ENCODE measurements around the gene NAT10. TPM values are rescaled to one million over a fixed set of nuclear protein-coding genes. Genes with fewer than 3 reads are reported as not detected.

The NAT10 gene
- total and polyA plus RNA-seq, 2 experiments from 2014 or later: 44.1 to 58.8 TPM

- H3K27ac Mint-ChIP-seq: no peak overlapping the region
- peaks cover 88% of the 10 kb centered on the region for H3K36me3 Mint-ChIP-seq (ENCODE audit: low read depth)
- ATAC-seq: no peak
Measured at GRCh38 chr11:34128824-34129223, 23.4 kb downstream of the NAT10 start.

More at GRCh38 chr11:34128824-34129223, 23.4 kb downstream of the NAT10 start:
- Histone ChIP-seq H3K27ac (ENCODE audit: low read depth) (no peak overlapping the region), H3K4me1 (ENCODE audit: insufficient read depth) (no peaks in the 10 kb centered on the region), H3K79me2 (replicated peaks; ENCODE audit: insufficient read depth) (no peaks in the 10 kb centered on the region), H3F3A (replicated peaks; ENCODE audit: low read depth) (no peaks in the 10 kb centered on the region), H3K9me2 (ENCODE audit: insufficient read depth) (no peaks in the 10 kb centered on the region), H3K27me3 (ENCODE audit: insufficient read depth) (no peaks in the 10 kb centered on the region), H3K36me3 (ENCODE audit: insufficient read depth) (peaks cover 66% of the 10 kb centered on the region), H4K20me1 (replicated peaks; ENCODE audit: insufficient read depth) (0 out of 2 replicates have a peak, but pooled peaks cover 4% of the 10 kb centered on the region), H2AFZ (no peak overlapping the region), H3K4me3 (no peak overlapping the region), H3K4me2 (no peak overlapping the region)
- no peak overlapping the region for H3K4me3 Mint-ChIP-seq
- DNase-seq (ENCODE audit: low spot score): no peak
- H3K9me3 Mint-ChIP-seq: no peaks in the 10 kb centered on the region
- peaks cover 3% of the 10 kb centered on the region for H3K27me3 Mint-ChIP-seq (ENCODE audit: insufficient read depth, low read depth, poor library complexity)
- H3K4me1 Mint-ChIP-seq: no peaks in the 10 kb centered on the region
- TF ChIP-seq ZNF462 (CRISPR knock-in tag; IDR thresholded peaks at IDR 0.05): no peak
- no peak for TF ChIP-seq EZH2 (IDR thresholded peaks at IDR 0.05; ENCODE audit: low read depth, unreplicated experiment)
- TF ChIP-seq NANOG (IDR thresholded peaks at IDR 0.05; ENCODE audit: borderline replicate concordance): no peak
- TF ChIP-seq ZNF331 (CRISPR knock-in tag; IDR thresholded peaks at IDR 0.05; ENCODE audit: low read depth): no peak
- no peak for TF ChIP-seq JUNB (IDR thresholded peaks at IDR 0.05; ENCODE audit: unreplicated experiment)
- TF ChIP-seq ETS1 (IDR thresholded peaks at IDR 0.05): no peak
- no peak for TF ChIP-seq CTCF (conservative IDR thresholded peaks at IDR 0.05; ENCODE audit: low read depth in 2 of 2)
- TF ChIP-seq CREB1 (CRISPR knock-in tag; IDR thresholded peaks at IDR 0.05; ENCODE audit: low read depth): no peak
- TF ChIP-seq ZNF114 (CRISPR knock-in tag; IDR thresholded peaks at IDR 0.05): no peak
- no peak for TF ChIP-seq POLR2AphosphoS5 (IDR thresholded peaks at IDR 0.05; ENCODE audit: low read depth)
- TF ChIP-seq REST (IDR thresholded peaks at IDR 0.05; ENCODE audit: unreplicated experiment): no peak
- TF ChIP-seq EZH2phosphoT487 (IDR thresholded peaks at IDR 0.05; ENCODE audit: unreplicated experiment): no peak
- TF ChIP-seq STAT1 (IDR thresholded peaks at IDR 0.05; ENCODE audit: unreplicated experiment): no peak
